ENCODE measurements around the gene LHFPL3. TPM values are rescaled to one million over a fixed set of nuclear protein-coding genes. Genes with fewer than 3 reads are reported as not detected.
"Not testable (repeated sequence)": the region's sequence is repeated elsewhere in the genome, so short reads cannot be mapped to it uniquely, and the experiment has no call there.

LHFPL3 gene
- total and polyA plus RNA-seq, 9 of the 15 experiments (the other 6 are each of a cell fraction or from before 2014, with no cell fraction given) = 0.21 to 0.52 TPM; not detected in 7

- in situ Hi-C loops (cut with MboI); CTCF ChIA-PET (ENCODE audit: low intra/inter-chr PET ratio); H3K9ac ChIP-seq (ENCODE audit: insufficient read depth in 1 of 2, low read depth in 2 of 2, low read length in 2 of 2); H3K4me3 ChIP-seq; H3K27me3 ChIP-seq (ENCODE audit: control insufficient read depth in 2 of 2, insufficient read depth in 2 of 2, low read length in 2 of 2); H3K27ac ChIP-seq (ENCODE audit: extremely low read depth, low read depth, low read length); H3K9me1 ChIP-seq (ENCODE audit: control insufficient read depth, insufficient read depth, low read length); H3K9me3 ChIP-seq (replicated peaks; ENCODE audit: control insufficient read depth, insufficient read depth, low read depth, low read length); BruUV-seq (replicated peaks); H3K36me3 ChIP-seq (ENCODE audit: control insufficient read depth, insufficient read depth, low read length); H3K4me1 ChIP-seq (replicated peaks in 1 of 2; ENCODE audit: control insufficient read depth in 2 of 2, insufficient read depth in 2 of 2, low read length in 2 of 2); H4K20me1 ChIP-seq (replicated peaks; ENCODE audit: control insufficient read depth, insufficient read depth, low read length); intact Hi-C loops (cut with micrococcal nuclease); H3K79me2 ChIP-seq (ENCODE audit: control insufficient read depth, insufficient read depth, low read length); FAIRE-seq; POLR2A ChIA-PET: not testable (repeated sequence)
- H2AFZ ChIP-seq (ENCODE audit: low read depth, low read length) = peak overlapping the region; percentile 75
- peak overlapping the region; percentile 33; the same call in 1 of the 2 replicates for H3K4me2 ChIP-seq (ENCODE audit: insufficient read depth, low read length)
- WGBS (ENCODE audit: insufficient coverage, low coverage, missing lambda C conversion rate) = 5% methylated on average over 10 of the region's 22 CpGs
- ATAC-seq (peak; percentile 71), DNase-seq (ENCODE audit: extremely low read depth in 1 of 4, low spot score in 3 of 4) (peak in 1 of 4 experiments; percentile 20)
- TF ChIP-seq EHMT2 (IDR thresholded peaks at IDR 0.05) (peak; percentile 85), TAF7 (tag; IDR thresholded peaks at IDR 0.05) (peak; percentile 64; the same call in 1 of the 2 replicates), GABPA (tag; conservative IDR thresholded peaks at IDR 0.05; ENCODE audit: low read depth) (peak; percentile 33; the same call in 1 of the 2 replicates), L3MBTL2 (IDR thresholded peaks at IDR 0.05) (0 out of 2 replicates have a peak, but pooled peaks have one; percentile 14), ELF1 (tag; IDR thresholded peaks at IDR 0.05) (peak; percentile 62), YY1 (IDR thresholded peaks at IDR 0.05; ENCODE audit: borderline replicate concordance in 1 of 3, control insufficient read depth in 1 of 3, extremely low read depth in 1 of 3, insufficient read depth in 3 of 3, insufficient read length in 1 of 3, insufficient replicate concordance in 2 of 3, low read depth in 1 of 3, low read length in 2 of 3) (peak in 1 of 3 experiments; percentile 75), NFRKB (IDR thresholded peaks at IDR 0.05; ENCODE audit: low read depth) (peak; percentile 50; the same call in 1 of the 2 replicates)
- TF ChIP-seq, protein P1, sequence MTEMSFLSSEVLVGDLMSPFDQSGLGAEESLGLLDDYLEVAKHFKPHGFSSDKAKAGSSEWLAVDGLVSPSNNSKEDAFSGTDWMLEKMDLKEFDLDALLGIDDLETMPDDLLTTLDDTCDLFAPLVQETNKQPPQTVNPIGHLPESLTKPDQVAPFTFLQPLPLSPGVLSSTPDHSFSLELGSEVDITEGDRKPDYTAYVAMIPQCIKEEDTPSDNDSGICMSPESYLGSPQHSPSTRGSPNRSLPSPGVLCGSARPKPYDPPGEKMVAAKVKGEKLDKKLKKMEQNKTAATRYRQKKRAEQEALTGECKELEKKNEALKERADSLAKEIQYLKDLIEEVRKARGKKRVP (CRISPR knock-in tag; IDR thresholded peaks at IDR 0.05) = 0 out of 2 replicates have a peak, but pooled peaks have one; percentile 10
- TF ChIP-seq, protein P2, sequence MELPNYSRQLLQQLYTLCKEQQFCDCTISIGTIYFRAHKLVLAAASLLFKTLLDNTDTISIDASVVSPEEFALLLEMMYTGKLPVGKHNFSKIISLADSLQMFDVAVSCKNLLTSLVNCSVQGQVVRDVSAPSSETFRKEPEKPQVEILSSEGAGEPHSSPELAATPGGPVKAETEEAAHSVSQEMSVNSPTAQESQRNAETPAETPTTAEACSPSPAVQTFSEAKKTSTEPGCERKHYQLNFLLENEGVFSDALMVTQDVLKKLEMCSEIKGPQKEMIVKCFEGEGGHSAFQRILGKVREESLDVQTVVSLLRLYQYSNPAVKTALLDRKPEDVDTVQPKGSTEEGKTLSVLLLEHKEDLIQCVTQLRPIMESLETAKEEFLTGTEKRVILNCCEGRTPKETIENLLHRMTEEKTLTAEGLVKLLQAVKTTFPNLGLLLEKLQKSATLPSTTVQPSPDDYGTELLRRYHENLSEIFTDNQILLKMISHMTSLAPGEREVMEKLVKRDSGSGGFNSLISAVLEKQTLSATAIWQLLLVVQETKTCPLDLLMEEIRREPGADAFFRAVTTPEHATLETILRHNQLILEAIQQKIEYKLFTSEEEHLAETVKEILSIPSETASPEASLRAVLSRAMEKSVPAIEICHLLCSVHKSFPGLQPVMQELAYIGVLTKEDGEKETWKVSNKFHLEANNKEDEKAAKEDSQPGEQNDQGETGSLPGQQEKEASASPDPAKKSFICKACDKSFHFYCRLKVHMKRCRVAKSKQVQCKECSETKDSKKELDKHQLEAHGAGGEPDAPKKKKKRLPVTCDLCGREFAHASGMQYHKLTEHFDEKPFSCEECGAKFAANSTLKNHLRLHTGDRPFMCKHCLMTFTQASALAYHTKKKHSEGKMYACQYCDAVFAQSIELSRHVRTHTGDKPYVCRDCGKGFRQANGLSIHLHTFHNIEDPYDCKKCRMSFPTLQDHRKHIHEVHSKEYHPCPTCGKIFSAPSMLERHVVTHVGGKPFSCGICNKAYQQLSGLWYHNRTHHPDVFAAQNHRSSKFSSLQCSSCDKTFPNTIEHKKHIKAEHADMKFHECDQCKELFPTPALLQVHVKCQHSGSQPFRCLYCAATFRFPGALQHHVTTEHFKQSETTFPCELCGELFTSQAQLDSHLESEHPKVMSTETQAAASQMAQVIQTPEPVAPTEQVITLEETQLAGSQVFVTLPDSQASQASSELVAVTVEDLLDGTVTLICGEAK (IDR thresholded peaks at IDR 0.05) = peak; percentile 16; the same call in 1 of the 2 replicates
- TF ChIP-seq, protein P2 (CRISPR knock-in tag; IDR thresholded peaks at IDR 0.05) = not testable (repeated sequence)
Measured at GRCh38 chr7:104563350-104563901, 235.0 kb downstream of the LHFPL3 start.

Measured in K562 (cell line).